ENCODE measurements around the gene DPF3.

DNA sequence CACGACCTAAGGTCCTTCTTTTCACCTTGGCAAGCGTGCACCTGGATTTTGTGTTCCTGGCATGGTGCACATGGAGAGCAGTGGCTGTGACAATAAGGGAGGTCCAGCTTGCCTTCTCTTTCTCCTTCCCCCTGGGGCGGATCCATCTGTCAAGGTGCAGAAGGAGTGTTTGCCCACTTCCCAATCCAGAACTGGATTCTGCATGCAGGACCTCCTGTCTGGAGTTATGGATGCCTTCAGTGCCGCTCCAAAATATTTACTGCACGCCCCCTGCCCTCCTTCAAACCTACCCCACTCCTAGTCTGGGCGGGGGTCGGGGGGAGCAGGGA, 192.7 kb downstream of the DPF3 start:
- TF ChIP-seq ARID2 (IDR thresholded peaks at IDR 0.05) (no peak), FOXA1 (IDR thresholded peaks at IDR 0.05; ENCODE audit: borderline replicate concordance) (no peak), MAFK (IDR thresholded peaks at IDR 0.05; ENCODE audit: low read length) (no peak), FOXJ3 (CRISPR knock-in tag; IDR thresholded peaks at IDR 0.05) (no peak), SIRT6 (IDR thresholded peaks at IDR 0.05; ENCODE audit: low read depth, low read length) (no peak), HNRNPL (IDR thresholded peaks at IDR 0.05; ENCODE audit: low read depth, low read length) (no peak), JUND (IDR thresholded peaks at IDR 0.05; ENCODE audit: borderline replicate concordance, low read depth, low read length) (no peak), JUND (tag; IDR thresholded peaks at IDR 0.05; ENCODE audit: borderline replicate concordance, low read depth, low read length) (no peak)
- TF ChIP-seq, protein P1, sequence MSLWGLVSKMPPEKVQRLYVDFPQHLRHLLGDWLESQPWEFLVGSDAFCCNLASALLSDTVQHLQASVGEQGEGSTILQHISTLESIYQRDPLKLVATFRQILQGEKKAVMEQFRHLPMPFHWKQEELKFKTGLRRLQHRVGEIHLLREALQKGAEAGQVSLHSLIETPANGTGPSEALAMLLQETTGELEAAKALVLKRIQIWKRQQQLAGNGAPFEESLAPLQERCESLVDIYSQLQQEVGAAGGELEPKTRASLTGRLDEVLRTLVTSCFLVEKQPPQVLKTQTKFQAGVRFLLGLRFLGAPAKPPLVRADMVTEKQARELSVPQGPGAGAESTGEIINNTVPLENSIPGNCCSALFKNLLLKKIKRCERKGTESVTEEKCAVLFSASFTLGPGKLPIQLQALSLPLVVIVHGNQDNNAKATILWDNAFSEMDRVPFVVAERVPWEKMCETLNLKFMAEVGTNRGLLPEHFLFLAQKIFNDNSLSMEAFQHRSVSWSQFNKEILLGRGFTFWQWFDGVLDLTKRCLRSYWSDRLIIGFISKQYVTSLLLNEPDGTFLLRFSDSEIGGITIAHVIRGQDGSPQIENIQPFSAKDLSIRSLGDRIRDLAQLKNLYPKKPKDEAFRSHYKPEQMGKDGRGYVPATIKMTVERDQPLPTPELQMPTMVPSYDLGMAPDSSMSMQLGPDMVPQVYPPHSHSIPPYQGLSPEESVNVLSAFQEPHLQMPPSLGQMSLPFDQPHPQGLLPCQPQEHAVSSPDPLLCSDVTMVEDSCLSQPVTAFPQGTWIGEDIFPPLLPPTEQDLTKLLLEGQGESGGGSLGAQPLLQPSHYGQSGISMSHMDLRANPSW (CRISPR knock-in tag; IDR thresholded peaks at IDR 0.05): no peak
- TF ChIP-seq, protein P2, sequence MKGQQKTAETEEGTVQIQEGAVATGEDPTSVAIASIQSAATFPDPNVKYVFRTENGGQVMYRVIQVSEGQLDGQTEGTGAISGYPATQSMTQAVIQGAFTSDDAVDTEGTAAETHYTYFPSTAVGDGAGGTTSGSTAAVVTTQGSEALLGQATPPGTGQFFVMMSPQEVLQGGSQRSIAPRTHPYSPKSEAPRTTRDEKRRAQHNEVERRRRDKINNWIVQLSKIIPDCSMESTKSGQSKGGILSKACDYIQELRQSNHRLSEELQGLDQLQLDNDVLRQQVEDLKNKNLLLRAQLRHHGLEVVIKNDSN (CRISPR knock-in tag; IDR thresholded peaks at IDR 0.05): no peak

All from K562 (cell line).